ENCODE results near the gene UBD. TPM values are rescaled to one million over a fixed set of nuclear protein-coding genes. Genes with fewer than 3 reads are reported as not detected.

UBD gene
- total RNA-seq (2014; rRNA removed; shearing (Covaris generic)) (not detected in 2 replicates), polyA plus RNA-seq (2016; fragmentation: Nextera tagmentation; extraction: Ambion mirVana) (not detected in 2 replicates)
- long read RNA-seq, result 0 reads

DNA sequence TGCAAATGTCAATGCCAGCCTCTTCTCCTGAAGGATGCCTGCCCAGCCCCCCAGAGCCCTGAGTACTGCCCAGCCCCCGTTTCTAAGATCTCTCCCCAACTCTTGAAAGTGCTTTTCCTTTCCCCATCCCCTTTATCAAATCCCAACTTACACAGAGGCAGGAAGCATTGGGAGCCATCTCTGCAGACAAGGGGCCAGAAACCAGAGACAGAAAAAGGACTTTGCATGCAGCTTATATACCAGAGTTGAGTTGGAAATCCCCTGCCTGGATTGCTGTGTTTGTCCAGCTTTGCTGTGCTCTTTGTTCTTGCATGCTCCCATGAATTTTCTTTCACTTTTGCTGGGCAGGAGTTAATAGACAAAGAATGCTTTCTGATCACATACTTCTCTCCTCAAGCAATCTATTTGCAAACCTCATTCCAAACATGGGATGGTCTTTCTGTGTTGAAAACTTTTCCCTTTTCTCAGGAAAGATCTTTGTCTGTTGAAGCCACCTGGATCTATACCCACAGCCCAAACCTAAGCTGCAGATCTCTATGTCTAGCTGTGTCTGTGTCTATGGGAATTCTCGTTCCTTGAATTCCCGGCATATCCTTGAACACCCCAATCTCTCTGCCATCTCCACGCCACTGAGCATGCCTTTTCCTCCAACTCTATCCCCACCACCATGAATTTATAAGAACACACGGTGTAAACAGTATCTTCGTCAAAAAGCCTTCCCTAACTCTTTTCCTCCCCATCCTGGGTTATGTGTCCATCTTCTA, at the start of gene UBD:
Gene UBD, minus strand, starts transcription at position 209 of the 764 bp plus-strand sequence. Its CDS starts 31 bp downstream, at position 178.
- H3K27ac ChIP-seq (ENCODE audit: low read depth), result no peak within 1 kb of the TSS
- H3K27me3 ChIP-seq (ENCODE audit: insufficient read depth), result peaks cover 26% of the 10 kb centered on the region
- H3K9me2 ChIP-seq (ENCODE audit: insufficient read depth), result 0 out of 2 replicates have a peak, but pooled peaks cover 4% of the 10 kb centered on the region
- H3K79me2 ChIP-seq (replicated peaks; ENCODE audit: insufficient read depth), result no peaks in the 10 kb centered on the region
- peaks cover 29% of the 10 kb centered on the region for H3K27me3 Mint-ChIP-seq (ENCODE audit: insufficient read depth, low read depth, poor library complexity)
- no peak within 1 kb of the TSS for H3K4me3 Mint-ChIP-seq
- no peak within 1 kb of the TSS for H3K4me3 ChIP-seq
- H3K27ac Mint-ChIP-seq, result no peak within 1 kb of the TSS
- H3K4me1 Mint-ChIP-seq, result peaks cover 33% of the 10 kb centered on the region
- peaks cover 6% of the 10 kb centered on the region; the same call in 2 of the 3 replicates for H3K9me3 Mint-ChIP-seq
- TF ChIP-seq STAT1 (IDR thresholded peaks at IDR 0.05; ENCODE audit: unreplicated experiment) (no peak), EZH2phosphoT487 (IDR thresholded peaks at IDR 0.05; ENCODE audit: unreplicated experiment) (no peak), EZH2 (IDR thresholded peaks at IDR 0.05; ENCODE audit: low read depth, unreplicated experiment) (no peak), ZNF114 (CRISPR knock-in tag; IDR thresholded peaks at IDR 0.05) (no peak), ZNF331 (CRISPR knock-in tag; IDR thresholded peaks at IDR 0.05; ENCODE audit: low read depth) (no peak), NANOG (IDR thresholded peaks at IDR 0.05; ENCODE audit: borderline replicate concordance) (no peak), POLR2AphosphoS5 (IDR thresholded peaks at IDR 0.05; ENCODE audit: low read depth) (no peak), JUNB (IDR thresholded peaks at IDR 0.05; ENCODE audit: unreplicated experiment) (no peak), CREB1 (CRISPR knock-in tag; IDR thresholded peaks at IDR 0.05; ENCODE audit: low read depth) (no peak)
- TF ChIP-seq, protein P1, sequence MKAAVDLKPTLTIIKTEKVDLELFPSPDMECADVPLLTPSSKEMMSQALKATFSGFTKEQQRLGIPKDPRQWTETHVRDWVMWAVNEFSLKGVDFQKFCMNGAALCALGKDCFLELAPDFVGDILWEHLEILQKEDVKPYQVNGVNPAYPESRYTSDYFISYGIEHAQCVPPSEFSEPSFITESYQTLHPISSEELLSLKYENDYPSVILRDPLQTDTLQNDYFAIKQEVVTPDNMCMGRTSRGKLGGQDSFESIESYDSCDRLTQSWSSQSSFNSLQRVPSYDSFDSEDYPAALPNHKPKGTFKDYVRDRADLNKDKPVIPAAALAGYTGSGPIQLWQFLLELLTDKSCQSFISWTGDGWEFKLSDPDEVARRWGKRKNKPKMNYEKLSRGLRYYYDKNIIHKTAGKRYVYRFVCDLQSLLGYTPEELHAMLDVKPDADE (IDR thresholded peaks at IDR 0.05), result no peak
- TF ChIP-seq, protein P2, sequence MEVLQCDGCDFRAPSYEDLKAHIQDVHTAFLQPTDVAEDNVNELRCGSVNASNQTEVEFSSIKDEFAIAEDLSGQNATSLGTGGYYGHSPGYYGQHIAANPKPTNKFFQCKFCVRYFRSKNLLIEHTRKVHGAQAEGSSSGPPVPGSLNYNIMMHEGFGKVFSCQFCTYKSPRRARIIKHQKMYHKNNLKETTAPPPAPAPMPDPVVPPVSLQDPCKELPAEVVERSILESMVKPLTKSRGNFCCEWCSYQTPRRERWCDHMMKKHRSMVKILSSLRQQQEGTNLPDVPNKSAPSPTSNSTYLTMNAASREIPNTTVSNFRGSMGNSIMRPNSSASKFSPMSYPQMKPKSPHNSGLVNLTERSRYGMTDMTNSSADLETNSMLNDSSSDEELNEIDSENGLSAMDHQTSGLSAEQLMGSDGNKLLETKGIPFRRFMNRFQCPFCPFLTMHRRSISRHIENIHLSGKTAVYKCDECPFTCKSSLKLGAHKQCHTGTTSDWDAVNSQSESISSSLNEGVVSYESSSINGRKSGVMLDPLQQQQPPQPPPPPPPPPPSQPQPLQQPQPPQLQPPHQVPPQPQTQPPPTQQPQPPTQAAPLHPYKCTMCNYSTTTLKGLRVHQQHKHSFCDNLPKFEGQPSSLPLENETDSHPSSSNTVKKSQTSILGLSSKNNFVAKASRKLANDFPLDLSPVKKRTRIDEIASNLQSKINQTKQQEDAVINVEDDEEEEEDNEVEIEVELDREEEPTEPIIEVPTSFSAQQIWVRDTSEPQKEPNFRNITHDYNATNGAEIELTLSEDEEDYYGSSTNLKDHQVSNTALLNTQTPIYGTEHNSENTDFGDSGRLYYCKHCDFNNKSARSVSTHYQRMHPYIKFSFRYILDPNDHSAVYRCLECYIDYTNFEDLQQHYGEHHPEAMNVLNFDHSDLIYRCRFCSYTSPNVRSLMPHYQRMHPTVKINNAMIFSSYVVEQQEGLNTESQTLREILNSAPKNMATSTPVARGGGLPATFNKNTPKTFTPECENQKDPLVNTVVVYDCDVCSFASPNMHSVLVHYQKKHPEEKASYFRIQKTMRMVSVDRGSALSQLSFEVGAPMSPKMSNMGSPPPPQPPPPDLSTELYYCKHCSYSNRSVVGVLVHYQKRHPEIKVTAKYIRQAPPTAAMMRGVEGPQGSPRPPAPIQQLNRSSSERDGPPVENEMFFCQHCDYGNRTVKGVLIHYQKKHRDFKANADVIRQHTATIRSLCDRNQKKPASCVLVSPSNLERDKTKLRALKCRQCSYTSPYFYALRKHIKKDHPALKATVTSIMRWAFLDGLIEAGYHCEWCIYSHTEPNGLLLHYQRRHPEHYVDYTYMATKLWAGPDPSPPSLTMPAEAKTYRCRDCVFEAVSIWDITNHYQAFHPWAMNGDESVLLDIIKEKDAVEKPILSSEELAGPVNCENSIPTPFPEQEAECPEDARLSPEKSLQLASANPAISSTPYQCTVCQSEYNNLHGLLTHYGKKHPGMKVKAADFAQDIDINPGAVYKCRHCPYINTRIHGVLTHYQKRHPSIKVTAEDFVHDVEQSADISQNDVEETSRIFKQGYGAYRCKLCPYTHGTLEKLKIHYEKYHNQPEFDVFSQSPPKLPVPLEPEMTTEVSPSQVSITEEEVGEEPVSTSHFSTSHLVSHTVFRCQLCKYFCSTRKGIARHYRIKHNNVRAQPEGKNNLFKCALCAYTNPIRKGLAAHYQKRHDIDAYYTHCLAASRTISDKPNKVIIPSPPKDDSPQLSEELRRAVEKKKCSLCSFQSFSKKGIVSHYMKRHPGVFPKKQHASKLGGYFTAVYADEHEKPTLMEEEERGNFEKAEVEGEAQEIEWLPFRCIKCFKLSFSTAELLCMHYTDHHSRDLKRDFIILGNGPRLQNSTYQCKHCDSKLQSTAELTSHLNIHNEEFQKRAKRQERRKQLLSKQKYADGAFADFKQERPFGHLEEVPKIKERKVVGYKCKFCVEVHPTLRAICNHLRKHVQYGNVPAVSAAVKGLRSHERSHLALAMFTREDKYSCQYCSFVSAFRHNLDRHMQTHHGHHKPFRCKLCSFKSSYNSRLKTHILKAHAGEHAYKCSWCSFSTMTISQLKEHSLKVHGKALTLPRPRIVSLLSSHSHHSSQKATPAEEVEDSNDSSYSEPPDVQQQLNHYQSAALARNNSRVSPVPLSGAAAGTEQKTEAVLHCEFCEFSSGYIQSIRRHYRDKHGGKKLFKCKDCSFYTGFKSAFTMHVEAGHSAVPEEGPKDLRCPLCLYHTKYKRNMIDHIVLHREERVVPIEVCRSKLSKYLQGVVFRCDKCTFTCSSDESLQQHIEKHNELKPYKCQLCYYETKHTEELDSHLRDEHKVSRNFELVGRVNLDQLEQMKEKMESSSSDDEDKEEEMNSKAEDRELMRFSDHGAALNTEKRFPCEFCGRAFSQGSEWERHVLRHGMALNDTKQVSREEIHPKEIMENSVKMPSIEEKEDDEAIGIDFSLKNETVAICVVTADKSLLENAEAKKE (CRISPR knock-in tag; IDR thresholded peaks at IDR 0.05), result no peak
- no peaks in the 10 kb centered on the region for H4K20me1 ChIP-seq (replicated peaks; ENCODE audit: insufficient read depth)
- peaks cover 28% of the 10 kb centered on the region for H3K4me1 ChIP-seq (ENCODE audit: insufficient read depth)
- no peak for DNase-seq (ENCODE audit: low spot score)
- peak within 1 kb of the TSS; percentile 42; the same call in 1 of the 2 replicates for H3K4me2 ChIP-seq
- H3K36me3 ChIP-seq (ENCODE audit: insufficient read depth), result no peaks in the 10 kb centered on the region
- no peaks in the 10 kb centered on the region; the same call in 2 of the 3 replicates for H3K36me3 Mint-ChIP-seq (ENCODE audit: low read depth)
- no peak for ATAC-seq
- no peaks in the 10 kb centered on the region; the same call in 1 of the 2 replicates for H3F3A ChIP-seq (replicated peaks; ENCODE audit: low read depth)
- H2AFZ ChIP-seq, result peak within 1 kb of the TSS; percentile 49
